SK-N-SH (cell line): ENCODE data around the gene FAM227B. TPM values are rescaled to one million over a fixed set of nuclear protein-coding genes. Genes with fewer than 3 reads are reported as not detected.

ENCODE experiments used
- CTCF ChIA-PET: fragments of 300-600, 350-600 bp; formaldehyde crosslinking; extraction: SDS; loops from one replicate; lab custom pipeline; 2021; lab: Yijun Ruan, JAX
- POLR2A ChIA-PET: fragments of 350-600 bp; sonication (Branson Sonifier 250); formaldehyde crosslinking; extraction: SDS; loops from one replicate; lab custom pipeline; 2020; ENCODE audit warnings: antibody characterized with exemption, inconsistent platforms; lab: Yijun Ruan, JAX
- DNase-seq: peaks from one replicate; pipeline ENCODE4 v3.0.0; 2012
- H2AFZ ChIP-seq: fragments of 200-600 bp; sonication (generic); 2 replicates; pipeline ENCODE4 v1.8.1; 2016; ENCODE audit warnings: antibody characterized with exemption, mild to moderate bottlenecking, low read depth
- H3F3A ChIP-seq: fragments of 200-600 bp; sonication (generic); replicated peaks from 2 replicates; pipeline ENCODE3; 2016; ENCODE audit warnings: antibody characterized with exemption, mild to moderate bottlenecking; ENCODE audit not compliant: insufficient read depth
- H3K27ac ChIP-seq, 2 experiments: fragments of 200-500 bp in 1 of 2; fragments of 200-600 bp in 1 of 2; sonication (Bioruptor generic) in 1 of 2; sonication (generic), shearing (Covaris generic) in 1 of 2; 2 replicates each; pipeline versions ENCODE4 v1.5.1 to v1.6.1; 2014 to 2016; ENCODE audit warnings: low read depth in 2 of 2, inconsistent platforms in 1 of 2, low read length in 1 of 2, mild to moderate bottlenecking in 1 of 2, mixed read lengths in 1 of 2
- H3K27me3 ChIP-seq: fragments of 200-600 bp; sonication (generic), shearing (Covaris generic); 2 replicates; pipeline ENCODE4 v1.6.1; 2016; ENCODE audit warnings: mixed run types; ENCODE audit not compliant: insufficient read depth
- H3K36me3 ChIP-seq, 2 experiments: fragments of 200-500 bp in 1 of 2; fragments of 200-600 bp in 1 of 2; sonication (Bioruptor generic) in 1 of 2; sonication (generic) in 1 of 2; replicated peaks in 1 of 2; 2 replicates each; pipeline versions ENCODE3 to v1.5.1; 2014 to 2016; ENCODE audit warnings: low read length in 1 of 2, mild to moderate bottlenecking in 1 of 2; ENCODE audit not compliant: insufficient read depth in 2 of 2, control insufficient read depth in 1 of 2
- H3K4me1 ChIP-seq, 2 experiments: fragments of 200-500 bp in 1 of 2; fragments of 200-600 bp in 1 of 2; sonication (Bioruptor generic) in 1 of 2; sonication (generic), shearing (Covaris generic) in 1 of 2; 2 replicates each; pipeline versions ENCODE4 v1.5.1 to v1.6.1; 2014 to 2016; ENCODE audit warnings: low read depth in 1 of 2, low read length in 1 of 2, mixed run types in 1 of 2; ENCODE audit not compliant: insufficient read depth in 2 of 2, control insufficient read depth in 1 of 2
- H3K4me2 ChIP-seq: fragments of 200-600 bp; sonication (generic), shearing (Covaris generic); 2 replicates; pipeline ENCODE4 v1.6.1; 2017; ENCODE audit warnings: mixed run types
- H3K4me3 ChIP-seq, 2 experiments: fragments of 200-500 bp in 1 of 2; fragments of 200-600 bp in 1 of 2; sonication (Bioruptor generic) in 1 of 2; sonication (generic), shearing (Covaris generic) in 1 of 2; 2 replicates each; pipeline versions ENCODE4 v1.5.1 to v1.8.1; 2014 to 2016; ENCODE audit warnings: low read depth in 2 of 2, inconsistent platforms in 1 of 2, low read length in 1 of 2, mild to moderate bottlenecking in 1 of 2, mixed read lengths in 1 of 2, moderate library complexity in 1 of 2
- H3K79me2 ChIP-seq: fragments of 200-600 bp; sonication (generic); 2 replicates; pipeline ENCODE4 v1.8.1; 2017; ENCODE audit warnings: mild to moderate bottlenecking; ENCODE audit not compliant: insufficient read depth
- H3K9ac ChIP-seq: fragments of 200-600 bp; sonication (generic); 2 replicates; pipeline ENCODE4 v1.6.1; 2017; ENCODE audit warnings: mixed run types
- H3K9me2 ChIP-seq: fragments of 200-600 bp; sonication (generic); 2 replicates; pipeline ENCODE4 v1.6.1; 2017; ENCODE audit warnings: mixed run types
- H3K9me3 ChIP-seq: fragments of 200-600 bp; sonication (generic); 2 replicates; pipeline ENCODE4 v1.6.1; 2017; ENCODE audit warnings: mixed run types, mild to moderate bottlenecking, moderate library complexity
- H4K20me1 ChIP-seq: fragments of 200-600 bp; sonication (generic); 2 replicates; pipeline ENCODE4 v1.6.1; 2017; ENCODE audit warnings: mild to moderate bottlenecking, mixed run types; ENCODE audit not compliant: insufficient read depth
- EZH2phosphoT487 ChIP-seq: fragments of 200-600 bp; sonication (generic); IDR thresholded peaks from 2 replicates; pipeline ENCODE4 v1.6.1; 2017; ENCODE audit warnings: low read depth, mixed run types, mild to moderate bottlenecking, antibody characterized with exemption, moderate library complexity, borderline replicate concordance
- FOSL2 ChIP-seq: IDR thresholded peaks from 2 replicates; pipeline ENCODE4 v1.4.0; 2012; ENCODE audit warnings: low read depth, mild to moderate bottlenecking, moderate library complexity, borderline replicate concordance
- FOXJ3 ChIP-seq: sonication (generic); formaldehyde crosslinking; IDR thresholded peaks from 2 replicates; pipeline ENCODE4 v1.5.1; 2020; ENCODE audit warnings: mild to moderate bottlenecking, missing genetic modification reagents
- FOXM1 ChIP-seq: IDR thresholded peaks from 2 replicates; pipeline ENCODE4 v1.4.0; 2012; ENCODE audit warnings: low read depth, mild to moderate bottlenecking
- GABPA ChIP-seq: IDR thresholded peaks from 2 replicates; pipeline ENCODE4 v1.4.0; 2012; ENCODE audit warnings: low read depth, mild to moderate bottlenecking
- MXI1 ChIP-seq: IDR thresholded peaks from 2 replicates; pipeline ENCODE4 v1.6.1; 2012; ENCODE audit warnings: mild to moderate bottlenecking, low read depth, low read length, improper control_type of control experiment
- NFIC ChIP-seq: IDR thresholded peaks from 2 replicates; pipeline ENCODE4 v1.4.0; 2012; ENCODE audit warnings: borderline replicate concordance
- NRF1 ChIP-seq: IDR thresholded peaks from 2 replicates; pipeline ENCODE4 v1.6.1; 2012; ENCODE audit warnings: low read depth, mild to moderate bottlenecking, low read length
- POLR2AphosphoS5 ChIP-seq: IDR thresholded peaks from 2 replicates; pipeline ENCODE4 v1.6.1; 2012; ENCODE audit warnings: low read depth, low read length
- RCOR1 ChIP-seq: fragments of 150-350 bp; IDR thresholded peaks from 2 replicates; pipeline ENCODE4 v1.6.1; 2017; ENCODE audit warnings: antibody characterized with exemption, low read length
- RFX5 ChIP-seq: IDR thresholded peaks from 2 replicates; pipeline ENCODE4 v1.6.1; 2012; ENCODE audit warnings: mild to moderate bottlenecking, improper control_type of control experiment, low read length
- RXRA ChIP-seq: IDR thresholded peaks from 2 replicates; pipeline ENCODE4 v1.4.0; 2012; ENCODE audit warnings: low read depth, mild to moderate bottlenecking, borderline replicate concordance
- TEAD4 ChIP-seq: IDR thresholded peaks from 2 replicates; pipeline ENCODE4 v1.4.0; 2012; ENCODE audit warnings: mild to moderate bottlenecking, borderline replicate concordance; ENCODE audit not compliant: insufficient read depth
- WGBS: methylation state at CpG from one replicate; pipeline ENCODE4 v1.1.6; 2017; ENCODE audit warnings: low lambda C conversion rate; 5-methylcytosine and 5-hydroxymethylcytosine counted together
- polyA plus RNA-seq, 3 experiments: library from polyadenylated mRNA; depleted of rRNA; stranded (reverse); fragments of >200 nt; gene quantifications; 2 replicates each; pipeline ENCODE4 v1.2.3, GENCODE V29; 2012
- TF ChIP-seq, protein P1 (sequence below): IDR thresholded peaks from 2 replicates; pipeline ENCODE4 v1.4.0; 2012; ENCODE audit warnings: low read depth, borderline replicate concordance
- TF ChIP-seq, protein P2 (sequence below): fragments of 200-600 bp; sonication (generic); IDR thresholded peaks from 2 replicates; pipeline ENCODE4 v1.6.1; 2017; ENCODE audit warnings: antibody characterized with exemption, mild to moderate bottlenecking, moderate library complexity
- TF ChIP-seq, protein P3 (sequence below): fragments of 150-350 bp; IDR thresholded peaks from 2 replicates; pipeline ENCODE4 v1.6.1; 2016; ENCODE audit warnings: mild to moderate bottlenecking, low read depth, low read length

The FAM227B gene
- polyA plus RNA-seq, 1 of the 3 experiments (the other 2 are of a cell fraction): 4.4 TPM

DNA sequence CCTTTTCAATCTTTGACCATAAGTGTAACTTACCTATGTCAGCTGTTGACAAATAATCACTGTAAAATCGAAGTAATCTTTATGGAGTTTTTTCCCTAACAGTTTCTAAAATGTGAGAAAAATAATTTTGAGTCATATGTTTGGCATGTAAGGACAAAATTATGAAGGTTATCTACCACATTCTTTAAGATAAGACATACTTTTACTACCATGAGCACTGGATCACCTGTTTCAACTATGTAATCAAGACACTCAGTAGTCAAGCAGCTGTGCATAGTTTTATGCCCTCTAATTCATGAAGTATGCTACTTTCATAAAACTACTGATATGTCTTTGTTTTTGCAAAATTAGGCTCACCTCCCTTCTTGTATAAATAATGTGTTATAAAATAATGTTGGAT is 185.4 kb downstream of the FAM227B start (continued):
- TF ChIP-seq, protein P1, sequence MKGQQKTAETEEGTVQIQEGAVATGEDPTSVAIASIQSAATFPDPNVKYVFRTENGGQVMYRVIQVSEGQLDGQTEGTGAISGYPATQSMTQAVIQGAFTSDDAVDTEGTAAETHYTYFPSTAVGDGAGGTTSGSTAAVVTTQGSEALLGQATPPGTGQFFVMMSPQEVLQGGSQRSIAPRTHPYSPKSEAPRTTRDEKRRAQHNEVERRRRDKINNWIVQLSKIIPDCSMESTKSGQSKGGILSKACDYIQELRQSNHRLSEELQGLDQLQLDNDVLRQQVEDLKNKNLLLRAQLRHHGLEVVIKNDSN: no peak
- TF ChIP-seq NRF1 (no peak), FOXM1 (no peak), POLR2AphosphoS5 (no peak), EZH2phosphoT487 (no peak)
- TF ChIP-seq, protein P2, sequence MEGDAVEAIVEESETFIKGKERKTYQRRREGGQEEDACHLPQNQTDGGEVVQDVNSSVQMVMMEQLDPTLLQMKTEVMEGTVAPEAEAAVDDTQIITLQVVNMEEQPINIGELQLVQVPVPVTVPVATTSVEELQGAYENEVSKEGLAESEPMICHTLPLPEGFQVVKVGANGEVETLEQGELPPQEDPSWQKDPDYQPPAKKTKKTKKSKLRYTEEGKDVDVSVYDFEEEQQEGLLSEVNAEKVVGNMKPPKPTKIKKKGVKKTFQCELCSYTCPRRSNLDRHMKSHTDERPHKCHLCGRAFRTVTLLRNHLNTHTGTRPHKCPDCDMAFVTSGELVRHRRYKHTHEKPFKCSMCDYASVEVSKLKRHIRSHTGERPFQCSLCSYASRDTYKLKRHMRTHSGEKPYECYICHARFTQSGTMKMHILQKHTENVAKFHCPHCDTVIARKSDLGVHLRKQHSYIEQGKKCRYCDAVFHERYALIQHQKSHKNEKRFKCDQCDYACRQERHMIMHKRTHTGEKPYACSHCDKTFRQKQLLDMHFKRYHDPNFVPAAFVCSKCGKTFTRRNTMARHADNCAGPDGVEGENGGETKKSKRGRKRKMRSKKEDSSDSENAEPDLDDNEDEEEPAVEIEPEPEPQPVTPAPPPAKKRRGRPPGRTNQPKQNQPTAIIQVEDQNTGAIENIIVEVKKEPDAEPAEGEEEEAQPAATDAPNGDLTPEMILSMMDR: no peak

DNA sequence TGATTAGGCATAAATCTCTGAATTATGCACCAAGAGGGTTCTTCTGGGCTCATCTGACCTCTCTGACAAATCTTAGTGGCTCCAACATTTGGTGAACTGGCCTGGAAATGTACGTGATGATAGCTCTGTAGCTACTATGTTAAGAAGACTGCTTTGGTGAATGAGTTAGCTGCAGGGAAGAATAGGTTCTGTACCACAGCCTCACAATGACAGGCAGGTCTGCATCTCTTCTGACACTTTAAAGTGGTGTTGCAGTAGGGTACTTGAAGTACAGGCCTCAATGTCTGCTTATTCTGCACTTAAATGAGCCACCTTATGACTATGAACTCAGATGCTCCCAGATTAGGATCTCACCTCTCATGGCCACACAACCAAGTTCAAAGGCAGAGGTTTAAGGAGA is 190.6 kb downstream of the FAM227B start:
- no peak overlapping the region for H3K4me2 ChIP-seq
- TF ChIP-seq NFIC (no peak), TEAD4 (no peak), RXRA (no peak), FOSL2 (no peak), FOXJ3 (CRISPR knock-in tag) (no peak), RCOR1 (no peak), MXI1 (no peak), RFX5 (no peak), POLR2AphosphoS5 (no peak), GABPA (no peak)
- TF ChIP-seq, protein P3, sequence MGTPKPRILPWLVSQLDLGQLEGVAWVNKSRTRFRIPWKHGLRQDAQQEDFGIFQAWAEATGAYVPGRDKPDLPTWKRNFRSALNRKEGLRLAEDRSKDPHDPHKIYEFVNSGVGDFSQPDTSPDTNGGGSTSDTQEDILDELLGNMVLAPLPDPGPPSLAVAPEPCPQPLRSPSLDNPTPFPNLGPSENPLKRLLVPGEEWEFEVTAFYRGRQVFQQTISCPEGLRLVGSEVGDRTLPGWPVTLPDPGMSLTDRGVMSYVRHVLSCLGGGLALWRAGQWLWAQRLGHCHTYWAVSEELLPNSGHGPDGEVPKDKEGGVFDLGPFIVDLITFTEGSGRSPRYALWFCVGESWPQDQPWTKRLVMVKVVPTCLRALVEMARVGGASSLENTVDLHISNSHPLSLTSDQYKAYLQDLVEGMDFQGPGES: no peak
- TF ChIP-seq, protein P2: no peak
- TF ChIP-seq, protein P1: no peak
- TF ChIP-seq, all 33 proteins: peak for 0
- H3K9me3 ChIP-seq: no peaks in the 10 kb centered on the region
- H3K27ac ChIP-seq: no peak overlapping the region
- H4K20me1 ChIP-seq: no peaks in the 10 kb centered on the region
- WGBS: 69% methylated on average over 1 of the region's 1 CpG
- no peak for DNase-seq
- H3K27me3 ChIP-seq: no peaks in the 10 kb centered on the region
- ChIA-PET CTCF (interaction anchor here (1.0 kb wide), 1 partner anchor 9 kb away, joined by 3 read pairs; no protein-coding TSS in a partner anchor), POLR2A (no interaction called here)
- H3K36me3 ChIP-seq: no peaks in the 10 kb centered on the region
- H3K79me2 ChIP-seq: no peaks in the 10 kb centered on the region
- H3K4me1 ChIP-seq: no peaks in the 10 kb centered on the region; a peak in 1 of 4 replicates
- no peak overlapping the region for H3K9ac ChIP-seq
- no peak overlapping the region for H2AFZ ChIP-seq
- no peak overlapping the region for H3K4me3 ChIP-seq
- H3K9me2 ChIP-seq: no peaks in the 10 kb centered on the region; the same call in 1 of the 2 replicates
- peaks cover under 1% of the 10 kb centered on the region for H3F3A ChIP-seq
